HG03159 (cell line): ENCODE measurements around the gene NF1.
"Not testable (repeated sequence)": the region's sequence is repeated elsewhere in the genome, so short reads cannot be mapped to it uniquely, and the experiment has no call there.

Experiments
- ATAC-seq: cut with Tn5 transposase; IDR thresholded peaks from one replicate; pipeline ENCODE4 v1.9.1; 2021; ENCODE audit warnings: mild to moderate bottlenecking, moderate library complexity; ENCODE audit not compliant: unreplicated experiment

NF1 gene

GRCh38 chr17:31172388-31172787 is 77.6 kb downstream of the NF1 start:
- no peak for ATAC-seq

GRCh38 chr17:31174215-31174614 is 79.4 kb downstream of the NF1 start:
- no peak for ATAC-seq

GRCh38 chr17:31175237-31175636 is 80.5 kb downstream of the NF1 start:
- no peak for ATAC-seq

DNA sequence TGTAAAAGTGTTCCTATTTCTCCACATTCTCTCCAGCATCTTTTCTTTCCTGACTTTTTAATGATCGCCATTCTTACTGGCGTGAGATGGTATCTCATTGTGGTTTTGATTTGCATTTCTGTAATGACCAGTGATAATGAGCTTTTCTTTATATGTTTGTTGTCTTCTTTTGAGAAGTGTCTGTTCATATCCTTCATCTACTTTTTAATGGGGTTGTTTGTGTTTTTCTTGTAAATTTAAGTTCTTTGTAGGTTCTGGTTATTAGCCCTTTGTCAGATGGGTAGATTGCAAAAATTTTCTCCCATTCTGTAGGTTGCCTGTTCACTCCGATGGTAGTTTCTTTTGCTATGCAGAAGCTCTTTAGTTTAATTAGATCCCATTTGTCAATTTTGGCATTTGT is 81.4 kb downstream of the NF1 start:
- ATAC-seq: not testable (repeated sequence)

DNA sequence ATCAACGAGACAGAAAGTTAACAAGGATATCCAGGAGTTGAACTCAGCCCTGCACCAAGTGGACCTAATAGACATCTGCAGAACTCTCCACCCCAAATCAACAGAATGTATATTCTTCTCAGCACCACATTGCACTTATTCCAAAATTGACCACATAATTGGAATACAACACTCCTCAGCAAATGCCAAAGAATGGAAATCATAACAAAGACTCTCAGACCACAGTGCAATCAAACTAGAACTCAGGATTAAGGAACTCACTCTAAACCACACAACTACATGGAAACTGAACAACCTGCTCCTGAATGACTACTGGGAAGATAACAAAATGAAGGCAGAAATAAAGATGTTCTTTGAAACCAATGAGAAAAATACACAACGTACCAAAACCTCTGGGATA is 84.2 kb downstream of the NF1 start:
- not testable (repeated sequence) for ATAC-seq

- no peak for ATAC-seq
Observed at GRCh38 chr17:31195305-31195704, 100.5 kb downstream of the NF1 start.

GRCh38 chr17:31198026-31198425 is 103.2 kb downstream of the NF1 start:
- no peak for ATAC-seq

DNA sequence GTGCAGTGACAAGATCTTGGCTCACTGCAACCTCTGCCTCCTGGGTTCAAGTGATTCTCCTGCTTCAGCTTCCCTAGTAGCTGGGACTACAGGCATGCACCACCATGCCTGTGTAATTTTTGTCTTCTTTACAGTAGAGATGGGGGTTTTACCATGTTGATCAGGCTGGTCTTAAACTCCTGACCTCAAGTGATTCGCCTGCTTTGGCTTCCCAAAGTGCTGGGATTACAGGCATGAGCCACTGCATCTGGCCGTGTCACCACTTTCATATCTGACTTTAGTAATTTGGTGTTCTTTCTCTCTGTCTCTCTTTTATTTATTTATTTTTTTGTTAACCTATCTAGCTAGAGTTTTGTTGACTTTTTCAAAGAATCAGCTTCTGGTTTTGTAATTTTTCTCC is 103.9 kb downstream of the NF1 start:
- ATAC-seq: not testable (repeated sequence)

GRCh38 chr17:31200287-31200686 is 105.5 kb downstream of the NF1 start:
- no peak for ATAC-seq

- no peak for ATAC-seq
Observed at GRCh38 chr17:31202968-31203367, 108.2 kb downstream of the NF1 start.

GRCh38 chr17:31211352-31212012 is 116.7 kb downstream of the NF1 start:
- ATAC-seq: no peak

DNA sequence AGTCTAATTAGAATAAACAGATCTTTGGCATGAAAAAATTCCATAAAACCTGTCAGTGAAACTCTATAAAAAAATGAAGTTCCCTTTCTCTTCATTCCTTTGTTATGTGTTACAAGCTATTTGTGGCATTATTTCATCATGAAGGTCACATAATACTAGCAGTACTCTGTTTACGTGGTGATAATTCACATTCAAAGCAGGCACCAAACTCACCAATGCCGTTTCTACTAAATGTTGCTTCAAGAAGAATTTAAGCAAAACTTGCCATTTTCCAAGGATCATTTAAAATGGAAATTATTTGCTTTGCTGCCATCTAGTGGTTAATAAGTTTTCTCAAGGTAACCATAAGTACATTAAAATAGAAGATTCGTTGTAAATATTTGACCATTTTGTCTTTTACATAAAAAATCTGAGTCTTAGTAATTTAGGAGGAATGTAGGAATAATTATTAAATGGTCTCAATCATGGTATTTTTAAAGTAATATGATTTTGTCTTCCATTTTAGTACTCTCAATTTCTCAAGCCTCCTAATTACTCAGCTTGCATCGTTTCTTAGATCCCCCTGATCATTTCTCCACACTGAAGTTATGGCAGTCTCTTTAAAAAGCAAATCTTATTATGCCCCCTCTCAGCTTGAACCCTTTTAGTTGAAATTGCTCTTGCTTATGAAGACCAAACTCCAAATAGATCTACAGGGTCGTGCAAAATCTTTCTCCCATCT is 121.4 kb downstream of the NF1 start:
- no peak for ATAC-seq

DNA sequence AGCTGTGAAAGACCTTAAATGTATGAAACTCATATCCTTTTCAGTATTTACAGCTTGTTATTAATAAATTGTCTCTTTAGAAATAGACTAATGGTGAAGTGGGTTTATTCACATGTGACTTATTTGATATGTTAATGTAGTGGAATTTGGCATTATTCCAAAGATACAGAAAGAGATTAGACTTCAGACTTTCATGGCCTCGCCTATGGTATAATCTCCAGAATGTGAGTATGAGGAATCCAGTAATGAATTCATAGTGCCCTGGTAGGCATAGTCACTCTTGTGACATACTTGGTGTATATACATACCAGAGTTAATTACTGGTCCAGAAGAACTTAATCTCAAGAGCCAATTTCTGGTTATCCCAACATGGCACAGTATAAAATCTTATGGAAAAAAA is 129.6 kb downstream of the NF1 start:
- ATAC-seq: no peak

DNA sequence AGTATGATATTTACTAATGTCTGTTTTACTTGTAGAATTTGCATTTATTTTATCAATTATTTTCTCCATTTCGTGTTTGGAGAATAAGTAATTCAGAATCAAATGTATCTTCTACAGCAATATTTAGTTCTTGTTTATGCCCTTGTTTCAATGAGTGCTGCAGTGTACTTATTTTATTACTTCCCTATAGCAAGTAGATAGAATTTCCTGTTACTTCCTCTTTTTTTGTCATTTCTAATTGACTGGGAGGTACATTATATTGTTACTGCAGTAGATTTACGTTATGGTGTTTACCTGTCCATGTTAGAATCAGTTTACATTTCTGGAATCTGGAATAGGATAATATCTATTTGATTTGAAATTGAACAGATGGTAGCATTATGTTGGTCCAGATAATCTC is 131.1 kb downstream of the NF1 start:
- no peak for ATAC-seq

GRCh38 chr17:31226373-31226772 is 131.6 kb downstream of the NF1 start:
- ATAC-seq: no peak

GRCh38 chr17:31226950-31227349 is 132.2 kb downstream of the NF1 start:
- ATAC-seq: no peak

DNA sequence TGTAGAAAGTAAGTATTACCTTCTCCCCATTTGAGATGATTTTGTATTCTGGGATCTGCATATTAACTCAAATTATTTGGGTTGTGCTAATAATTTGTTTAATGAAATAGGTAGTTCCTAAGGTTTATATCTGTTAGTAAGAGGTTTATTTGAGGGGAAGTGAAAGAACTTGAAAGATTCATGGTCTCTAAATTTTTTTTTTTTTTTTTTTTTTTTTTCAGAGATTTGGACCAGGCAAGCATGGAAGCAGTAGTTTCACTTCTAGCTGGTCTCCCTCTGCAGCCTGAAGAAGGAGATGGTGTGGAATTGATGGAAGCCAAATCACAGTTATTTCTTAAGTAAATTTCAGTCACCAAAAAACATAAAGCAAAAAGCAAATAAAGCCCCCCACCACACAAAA is 137.1 kb downstream of the NF1 start:
- no peak for ATAC-seq

DNA sequence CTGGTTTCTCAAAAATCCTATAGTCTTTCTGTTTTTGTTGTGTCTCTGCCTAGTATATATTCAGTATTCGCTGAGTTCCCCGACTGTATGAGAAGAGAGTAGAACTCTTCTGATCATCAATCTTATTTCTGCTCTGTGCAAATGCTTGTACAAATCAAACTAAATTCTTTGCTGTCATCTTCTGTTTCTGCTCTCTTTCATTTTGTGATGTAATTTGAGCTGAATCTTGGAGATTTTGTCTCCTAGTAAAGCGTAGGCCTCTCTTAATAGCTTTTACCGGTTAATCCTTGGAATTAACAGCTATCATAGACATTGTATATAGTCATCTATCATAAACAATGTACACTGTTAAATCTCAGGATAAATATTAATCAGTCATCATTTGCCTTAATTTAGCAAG is 140.3 kb downstream of the NF1 start:
- no peak for ATAC-seq

DNA sequence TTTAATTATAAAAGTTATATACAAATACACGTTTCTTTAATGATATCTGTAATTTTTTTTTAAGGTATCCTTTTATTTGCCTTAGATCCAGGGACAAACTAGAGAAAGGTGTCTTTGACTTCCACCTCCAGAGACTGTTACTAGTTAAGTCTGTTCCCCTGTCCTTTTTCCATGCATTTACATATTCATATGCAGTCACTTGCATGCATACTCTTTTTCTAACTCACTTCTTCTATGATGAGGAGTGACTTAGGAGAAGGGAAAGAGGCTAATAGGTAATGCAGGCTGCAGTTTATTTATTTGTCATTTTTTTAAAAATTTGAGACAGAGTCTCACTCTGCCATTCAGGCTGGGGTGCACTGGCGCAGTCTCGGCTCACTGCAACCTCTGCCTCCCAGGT is 141.4 kb downstream of the NF1 start:
- no peak for ATAC-seq

GRCh38 chr17:31236712-31237111 is 141.9 kb downstream of the NF1 start:
- no peak for ATAC-seq

DNA sequence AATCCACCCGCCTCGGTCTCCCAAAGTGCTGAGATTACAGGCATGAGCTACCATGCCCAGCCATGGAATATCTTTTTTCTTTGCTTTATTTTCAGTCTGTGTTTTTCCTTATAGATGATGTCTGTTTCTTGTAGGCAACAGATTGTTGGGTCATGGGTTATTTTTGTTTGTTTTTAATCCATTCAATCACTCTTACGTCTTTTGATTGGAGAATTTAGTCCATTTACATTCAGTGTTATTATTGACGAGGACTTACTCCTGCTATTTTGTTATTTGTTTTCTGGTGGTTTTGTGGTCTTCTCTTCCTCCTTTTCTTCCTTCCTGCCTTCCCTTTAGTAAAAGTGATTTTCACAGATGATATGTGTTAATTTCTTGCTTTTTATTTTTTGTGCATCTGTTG is 146.3 kb downstream of the NF1 start:
- no peak for ATAC-seq

DNA sequence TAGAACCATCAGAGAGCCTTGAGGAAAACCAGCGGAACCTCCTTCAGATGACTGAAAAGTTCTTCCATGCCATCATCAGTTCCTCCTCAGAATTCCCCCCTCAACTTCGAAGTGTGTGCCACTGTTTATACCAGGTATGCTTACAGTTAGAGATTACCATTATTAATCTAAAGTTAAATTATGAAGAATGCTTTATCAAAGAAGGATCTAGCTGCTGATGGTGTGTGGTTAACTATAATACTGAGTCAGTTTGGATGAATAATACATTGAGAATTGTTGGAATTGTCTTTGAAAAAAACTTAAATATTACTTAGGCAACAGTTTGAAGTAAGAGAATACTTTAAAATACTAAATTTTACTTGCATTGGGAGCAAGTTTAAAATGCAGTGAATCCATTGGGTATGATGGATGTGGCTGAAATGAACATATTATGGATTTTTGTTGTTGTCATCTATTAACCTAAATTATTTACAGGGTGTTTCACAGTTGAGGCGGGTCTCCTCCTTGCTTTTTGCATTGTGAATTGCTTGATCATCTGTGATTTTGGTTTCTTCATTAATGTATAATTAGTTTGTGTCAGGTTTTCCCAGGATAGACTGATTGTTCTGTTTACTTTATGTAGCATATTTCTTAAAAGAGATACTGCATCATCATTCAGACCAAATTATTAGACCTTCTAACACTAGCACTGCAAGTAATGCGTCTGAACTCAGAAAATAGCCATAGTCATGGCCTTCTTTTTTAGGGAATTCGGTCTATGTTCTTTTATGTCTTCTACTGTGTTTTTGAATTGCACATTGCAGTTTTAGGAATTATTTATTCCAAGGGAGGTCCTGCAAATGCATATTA is 154.4 kb downstream of the NF1 start:
- ATAC-seq: no peak
